SU-DHL-6 (cell line): ENCODE data around the gene MFSD8.
"Not testable (repeated sequence)": the region's sequence is repeated elsewhere in the genome, so short reads cannot be mapped to it uniquely, and the experiment has no call there.

Experiments
- H2AFZ ChIP-seq: fragments of 200-600 bp; sonication (generic); 2 replicates; pipeline ENCODE4 v1.6.1; 2014; ENCODE audit warnings: low read depth, mild to moderate bottlenecking, moderate library complexity, mixed read lengths, antibody characterized with exemption, low read length; ENCODE audit not compliant: severe bottlenecking
- H3F3A ChIP-seq: fragments of 200-600 bp; shearing (Covaris generic); 2 replicates; pipeline ENCODE4 v1.6.0; 2016; ENCODE audit warnings: antibody characterized with exemption, mild to moderate bottlenecking; ENCODE audit not compliant: insufficient read depth
- H3K27ac ChIP-seq: fragments of 200-600 bp; sonication (generic); 2 replicates; pipeline ENCODE4 v1.5.1; 2016; ENCODE audit warnings: low read depth, mild to moderate bottlenecking, low read length, moderate library complexity, mixed read lengths
- H3K27me3 ChIP-seq: fragments of 200-600 bp; sonication (generic), shearing (Covaris generic); 2 replicates; pipeline ENCODE4 v1.6.0; 2014; ENCODE audit warnings: mild to moderate bottlenecking, low read length
- H3K36me3 ChIP-seq: fragments of 200-600 bp; sonication (generic); 2 replicates; pipeline ENCODE4 v1.6.1; 2014; ENCODE audit warnings: mild to moderate bottlenecking, low read length, mixed read lengths
- H3K4me2 ChIP-seq: fragments of 300-600, 200-600 bp; shearing (Covaris generic), sonication (generic); 2 replicates; pipeline ENCODE4 v1.6.0; 2014; ENCODE audit warnings: low read length, low read depth, mild to moderate bottlenecking; ENCODE audit not compliant: poor library complexity, severe bottlenecking
- H3K4me3 ChIP-seq: fragments of 200-600 bp; sonication (generic); 2 replicates; pipeline ENCODE4 v1.5.1; 2014; ENCODE audit warnings: antibody characterized with exemption, low read length, mild to moderate bottlenecking, mixed read lengths; ENCODE audit not compliant: insufficient read depth, poor library complexity, severe bottlenecking
- H3K79me2 ChIP-seq: fragments of 200-600 bp; sonication (generic); 2 replicates; pipeline ENCODE4 v1.6.1; 2014; ENCODE audit warnings: mild to moderate bottlenecking, low read length, moderate library complexity; ENCODE audit not compliant: insufficient read depth
- H3K9ac ChIP-seq: fragments of 200-600 bp; sonication (generic); 2 replicates; pipeline ENCODE4 v1.7.0; 2014; ENCODE audit warnings: mild to moderate bottlenecking, low read length
- H3K9me2 ChIP-seq: fragments of 200-600 bp; sonication (generic); replicated peaks from 2 replicates; pipeline ENCODE4 v1.6.1; 2014; ENCODE audit warnings: low read length; ENCODE audit not compliant: insufficient read depth
- H3K9me3 ChIP-seq: fragments of 200-600 bp; sonication (generic); 2 replicates; pipeline ENCODE4 v1.6.1; 2014; ENCODE audit warnings: low read length, mixed read lengths; ENCODE audit not compliant: insufficient read depth
- H4K20me1 ChIP-seq: fragments of 200-600 bp; sonication (generic); 2 replicates; pipeline ENCODE4 v1.6.1; 2014; ENCODE audit warnings: low read depth, mild to moderate bottlenecking, antibody characterized with exemption, low read length, moderate library complexity, mixed read lengths
- CTCF ChIP-seq: fragments of 200-600 bp; sonication (generic); IDR thresholded peaks from one replicate; pipeline ENCODE4 v1.5.1; 2017; ENCODE audit warnings: antibody characterized with exemption, mild to moderate bottlenecking, low read length, moderate library complexity; ENCODE audit not compliant: insufficient read depth, poor library complexity, severe bottlenecking
- EZH2phosphoT487 ChIP-seq: fragments of 200-600 bp; sonication (generic), shearing (Covaris generic); conservative IDR thresholded peaks from 2 replicates; pipeline ENCODE4 v1.6.1; 2018; ENCODE audit warnings: mild to moderate bottlenecking, antibody characterized with exemption, low read length, moderate library complexity, mixed read lengths

The MFSD8 gene

GRCh38 chr4:127957105-127957504, 7.9 kb downstream of the MFSD8 start:
- Histone ChIP-seq H3K4me2 (no peak overlapping the region), H2AFZ (no peak overlapping the region), H3K9me3 (no peaks in the 10 kb centered on the region), H3F3A (no peaks in the 10 kb centered on the region), H3K27ac (no peak overlapping the region), H3K9me2 (no peaks in the 10 kb centered on the region), H4K20me1 (no peaks in the 10 kb centered on the region), H3K27me3 (no peaks in the 10 kb centered on the region), H3K4me3 (no peak overlapping the region), H3K9ac (no peak overlapping the region), H3K79me2 (0 out of 2 replicates have a peak, but pooled peaks cover 4% of the 10 kb centered on the region), H3K36me3 (no peaks in the 10 kb centered on the region)
- TF ChIP-seq CTCF (no peak), EZH2phosphoT487 (no peak)

- Histone ChIP-seq H3F3A (no peaks in the 10 kb centered on the region; the same call in 1 of the 2 replicates), H3K27me3 (no peaks in the 10 kb centered on the region), H3K4me2 (no peak overlapping the region), H3K9me3 (no peaks in the 10 kb centered on the region), H3K36me3 (no peaks in the 10 kb centered on the region), H3K4me3 (no peak overlapping the region), H2AFZ (no peak overlapping the region), H3K9me2 (no peaks in the 10 kb centered on the region), H3K27ac (no peak overlapping the region), H4K20me1 (no peaks in the 10 kb centered on the region), H3K79me2 (no peaks in the 10 kb centered on the region), H3K9ac (no peak overlapping the region)
- TF ChIP-seq CTCF (no peak), EZH2phosphoT487 (no peak)
Observed at GRCh38 chr4:127936974-127937373, 28.0 kb downstream of the MFSD8 start.

GRCh38 chr4:127931836-127932235, 33.1 kb downstream of the MFSD8 start:
- not testable (repeated sequence) for H3K4me3 ChIP-seq, H3K79me2 ChIP-seq, H3K9me2 ChIP-seq, H2AFZ ChIP-seq, H3K9me3 ChIP-seq, H3K27ac ChIP-seq, H4K20me1 ChIP-seq, H3K36me3 ChIP-seq, H3K4me2 ChIP-seq, H3F3A ChIP-seq, H3K9ac ChIP-seq, H3K27me3 ChIP-seq

- Histone ChIP-seq H3K9me3 (no peaks in the 10 kb centered on the region), H4K20me1 (no peaks in the 10 kb centered on the region), H3K27me3 (no peaks in the 10 kb centered on the region), H3K79me2 (no peaks in the 10 kb centered on the region), H3K36me3 (no peaks in the 10 kb centered on the region), H2AFZ (no peak overlapping the region), H3K9ac (no peak overlapping the region), H3K4me3 (no peak overlapping the region), H3K4me2 (no peak overlapping the region), H3K9me2 (no peaks in the 10 kb centered on the region), H3K27ac (no peak overlapping the region), H3F3A (no peaks in the 10 kb centered on the region; the same call in 1 of the 2 replicates)
- no peak for TF ChIP-seq EZH2phosphoT487
- TF ChIP-seq CTCF = no peak
Observed at GRCh38 chr4:127930175-127930574, 34.8 kb downstream of the MFSD8 start.

- not testable (repeated sequence) for H3K79me2 ChIP-seq, H3K9ac ChIP-seq, H2AFZ ChIP-seq
Observed at GRCh38 chr4:127925720-127926119, 39.3 kb downstream of the MFSD8 start.

More at GRCh38 chr4:127925720-127926119, 39.3 kb downstream of the MFSD8 start:
- H3F3A ChIP-seq, H4K20me1 ChIP-seq, H3K36me3 ChIP-seq, H3K4me3 ChIP-seq, H3K4me2 ChIP-seq, H3K27me3 ChIP-seq, H3K9me3 ChIP-seq, H3K9me2 ChIP-seq, H3K27ac ChIP-seq: not testable (repeated sequence)
